NB4 (cell line): Measurements from ENCODE around the gene CFAP157.

Experiments
- CTCF ChIP-seq: IDR thresholded peaks from one replicate; pipeline ENCODE4 v1.5.1; 2012; ENCODE audit warnings: low read depth, low read length
- MAX ChIP-seq: IDR thresholded peaks from 2 replicates; pipeline ENCODE4 v1.6.1; 2011; ENCODE audit warnings: low read depth, low read length
- POLR2A ChIP-seq: IDR thresholded peaks from 2 replicates; pipeline ENCODE4 v1.6.1; 2011; ENCODE audit warnings: mild to moderate bottlenecking; ENCODE audit not compliant: insufficient read length; ENCODE audit errors: extremely low read depth

GRCh38 chr9:127705577-127706379, 1.0 kb upstream of the CFAP157 start:
- TF ChIP-seq POLR2A (no peak), CTCF (no peak), MAX (no peak)
